ENCODE measurements around the gene SNX10. TPM values are rescaled to one million over a fixed set of nuclear protein-coding genes. Genes with fewer than 3 reads are reported as not detected.
"Not testable (repeated sequence)": the region's sequence is repeated elsewhere in the genome, so short reads cannot be mapped to it uniquely, and the experiment has no call there.

Gene SNX10
- total RNA-seq: 10 to 100 TPM; 28.1 to 35.5 TPM

GRCh38 chr7:26291699-26292538 lies at the start of gene SNX10:
Gene SNX10 (plus strand): TSS chr7:26291862. CDS start chr7:26346443, 54,581 bp downstream.
- Mint-ChIP-seq H3K9me3 (ENCODE audit: low read depth) (no peaks in the 10 kb centered on the region), H3K4me1 (peaks cover 33% of the 10 kb centered on the region), H3K36me3 (ENCODE audit: low read depth) (peaks cover 14% of the 10 kb centered on the region), H3K27me3 (no peaks in the 10 kb centered on the region), H3K27ac (peak within 1 kb of the TSS; percentile 84), H3K4me3 (peak within 1 kb of the TSS; percentile 85)
- intact Hi-C loops (cut with DNase I, micrococcal nuclease): loop anchor here (2.0 to 5.0 kb wide), 5 partner anchors 73 to 435 kb away; partner anchors contain the start of genes CBX3 (in 1 of the 2) and HNRNPA2B1 (in 1 of the 2)
- ATAC-seq (peak; percentile 68), DNase-seq (peak; percentile 81)
- ChIA-PET CTCF (interaction anchor here (0.7 to 1.1 kb wide), 3 partner anchors 95 to 244 kb away, joined by 3 to 4 read pairs (median 3); no protein-coding TSS in a partner anchor), POLR2A (interaction anchor here (0.6 to 1.5 kb wide), 4 partner anchors 11 to 92 kb away, joined by 3 to 4 read pairs (median 4); no protein-coding TSS in a partner anchor)

DNA sequence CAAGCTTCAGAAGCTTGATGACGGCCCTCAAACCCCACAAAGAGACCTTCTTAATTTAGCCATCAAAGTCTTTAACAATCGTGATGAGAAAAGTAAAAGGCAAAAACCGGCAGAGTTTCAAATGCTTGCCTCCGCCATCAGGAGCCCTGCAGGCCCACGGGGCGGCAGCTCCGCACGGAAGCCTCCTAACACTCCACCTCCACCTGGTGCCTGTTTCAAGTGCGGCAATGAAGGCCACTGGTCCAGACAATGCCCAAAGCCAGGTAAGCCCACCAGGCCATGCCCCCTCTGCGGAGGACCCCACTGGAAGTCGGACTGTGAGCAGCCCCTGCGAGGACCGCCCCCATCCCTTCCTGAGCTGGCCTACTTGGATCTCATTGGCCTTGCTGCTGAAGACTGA lies 46.5 kb upstream of the SNX10 start:
- POLR2A ChIA-PET: no interaction called here
- CTCF ChIA-PET: no interaction called here
- Mint-ChIP-seq H3K36me3 (ENCODE audit: low read depth) (no peaks in the 10 kb centered on the region), H3K4me3 (no peak overlapping the region), H3K4me1 (no peaks in the 10 kb centered on the region), H3K27ac (no peak overlapping the region), H3K9me3 (ENCODE audit: low read depth) (no peaks in the 10 kb centered on the region), H3K27me3 (no peaks in the 10 kb centered on the region)
- intact Hi-C loops (cut with DNase I, micrococcal nuclease): no loop called here
- DNase-seq (no peak), ATAC-seq (no peak)

GRCh38 chr7:26250239-26250638 lies 41.4 kb upstream of the SNX10 start:
- DNase-seq (no peak), ATAC-seq (no peak)
- H3K4me3 Mint-ChIP-seq: no peak overlapping the region
- intact Hi-C loops (cut with DNase I, micrococcal nuclease): no loop called here
- no peak overlapping the region for H3K27ac Mint-ChIP-seq
- H3K36me3 Mint-ChIP-seq (ENCODE audit: low read depth): no peaks in the 10 kb centered on the region
- H3K27me3 Mint-ChIP-seq: no peaks in the 10 kb centered on the region
- ChIA-PET CTCF (no interaction called here), POLR2A (no interaction called here)
- no peaks in the 10 kb centered on the region for H3K4me1 Mint-ChIP-seq
- H3K9me3 Mint-ChIP-seq (ENCODE audit: low read depth): no peaks in the 10 kb centered on the region

- DNase-seq; H3K9me3 Mint-ChIP-seq (ENCODE audit: low read depth); intact Hi-C loops (cut with DNase I, micrococcal nuclease); ATAC-seq; H3K4me3 Mint-ChIP-seq; H3K4me1 Mint-ChIP-seq; H3K27me3 Mint-ChIP-seq; POLR2A ChIA-PET; H3K27ac Mint-ChIP-seq; CTCF ChIA-PET; H3K36me3 Mint-ChIP-seq (ENCODE audit: low read depth): not testable (repeated sequence)
Measured at GRCh38 chr7:26261866-26262265, 29.8 kb upstream of the SNX10 start.

DNA sequence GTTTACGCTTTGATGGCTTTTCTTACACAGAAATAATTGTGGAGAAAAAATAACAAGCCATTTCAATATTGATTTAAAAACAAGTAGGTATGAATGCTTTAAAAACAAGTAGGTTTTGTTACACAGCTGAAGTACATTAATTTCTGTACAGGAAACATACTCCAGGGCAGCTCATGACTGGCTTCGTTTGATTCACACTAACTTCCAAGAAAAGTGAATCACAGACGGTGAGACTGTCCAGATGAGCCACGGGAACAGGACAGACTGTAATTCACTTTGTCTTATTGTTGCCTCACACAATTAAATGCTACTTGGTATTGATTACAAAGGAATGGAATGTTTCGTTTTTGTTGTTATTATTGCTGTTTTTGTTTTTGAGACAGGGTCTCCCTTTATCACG lies 26.6 kb upstream of the SNX10 start:
- Mint-ChIP-seq H3K36me3 (ENCODE audit: low read depth) (no peaks in the 10 kb centered on the region), H3K4me3 (no peak overlapping the region), H3K27ac (no peak overlapping the region), H3K27me3 (peaks cover 2% of the 10 kb centered on the region), H3K4me1 (peaks cover 2% of the 10 kb centered on the region), H3K9me3 (ENCODE audit: low read depth) (no peaks in the 10 kb centered on the region)
- CTCF ChIA-PET: interaction anchor here (1.4 to 1.5 kb wide), 2 partner anchors 14 to 16 kb away, joined by 4 to 7 read pairs; no protein-coding TSS in a partner anchor
- peak; percentile 92 for ATAC-seq
- POLR2A ChIA-PET: interaction anchor here (0.7 kb wide), 1 partner anchor 76 kb away, joined by 3 read pairs; no protein-coding TSS in a partner anchor
- intact Hi-C loops (cut with DNase I, micrococcal nuclease): no loop called here
- DNase-seq: peak; percentile 34

GRCh38 chr7:26265499-26266075 lies 26.1 kb upstream of the SNX10 start:
- DNase-seq (no peak), ATAC-seq (no peak)
- ChIA-PET CTCF (interaction anchor here (1.5 kb wide), 1 partner anchor 17 kb away, joined by 7 read pairs; no protein-coding TSS in a partner anchor), POLR2A (interaction anchor here (0.7 kb wide), 1 partner anchor 77 kb away, joined by 3 read pairs; no protein-coding TSS in a partner anchor)
- Mint-ChIP-seq H3K36me3 (ENCODE audit: low read depth) (no peaks in the 10 kb centered on the region), H3K27ac (no peak overlapping the region), H3K27me3 (peaks cover 2% of the 10 kb centered on the region), H3K4me3 (no peak overlapping the region), H3K4me1 (peaks cover 2% of the 10 kb centered on the region), H3K9me3 (ENCODE audit: low read depth) (no peaks in the 10 kb centered on the region)
- intact Hi-C loops (cut with DNase I, micrococcal nuclease): no loop called here

- no peak for DNase-seq
- ATAC-seq: no peak
- intact Hi-C loops (cut with DNase I, micrococcal nuclease): no loop called here
- Mint-ChIP-seq H3K9me3 (ENCODE audit: low read depth) (no peaks in the 10 kb centered on the region), H3K36me3 (ENCODE audit: low read depth) (no peaks in the 10 kb centered on the region), H3K27ac (no peak overlapping the region), H3K27me3 (peaks cover 2% of the 10 kb centered on the region), H3K4me3 (no peak overlapping the region), H3K4me1 (peaks cover 2% of the 10 kb centered on the region)
- CTCF ChIA-PET: no interaction called here
- POLR2A ChIA-PET: interaction anchor here (0.7 kb wide), 2 partner anchors 36 to 53 kb away, joined by 3 to 8 read pairs; no protein-coding TSS in a partner anchor
Measured at GRCh38 chr7:26267601-26268166, 24.0 kb upstream of the SNX10 start.

GRCh38 chr7:26275213-26275612 lies 16.4 kb upstream of the SNX10 start:
- CTCF ChIA-PET: interaction anchor here (1.1 kb wide), 1 partner anchor 382 kb away, joined by 3 read pairs; no protein-coding TSS in a partner anchor

DNA sequence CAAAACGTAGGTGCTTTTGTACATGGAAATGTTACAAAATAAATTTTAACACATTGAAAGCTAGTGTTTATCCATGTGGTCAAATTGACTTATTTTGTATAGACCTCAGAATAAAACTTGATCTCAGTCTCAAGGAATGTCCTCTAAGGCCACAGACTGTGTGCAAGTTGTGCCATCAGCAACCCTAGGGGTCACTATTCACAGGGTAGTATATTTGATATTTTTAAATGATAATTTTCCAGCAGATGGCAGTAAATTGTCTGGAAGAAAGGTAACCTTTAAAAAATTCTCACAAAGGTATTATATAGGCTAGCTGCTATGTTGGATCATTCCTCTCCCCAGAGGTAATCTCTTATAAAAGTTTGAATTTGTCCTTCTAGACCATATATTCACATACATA lies 12.9 kb upstream of the SNX10 start:
- Mint-ChIP-seq H3K4me3 (no peak overlapping the region), H3K27ac (no peak overlapping the region), H3K9me3 (ENCODE audit: low read depth) (no peaks in the 10 kb centered on the region), H3K4me1 (peaks cover 19% of the 10 kb centered on the region), H3K36me3 (ENCODE audit: low read depth) (no peaks in the 10 kb centered on the region), H3K27me3 (no peaks in the 10 kb centered on the region)
- ChIA-PET CTCF (interaction anchor here (1.0 kb wide), 2 partner anchors 14 to 86 kb away, joined by 3 to 4 read pairs; no protein-coding TSS in a partner anchor), POLR2A (no interaction called here)
- ATAC-seq: peak; percentile 25
- intact Hi-C loops (cut with DNase I, micrococcal nuclease): loop anchor here (1.0 kb wide), 2 partner anchors 16 to 87 kb away; no protein-coding TSS in a partner anchor
- no peak for DNase-seq

More at GRCh38 chr7:26275213-26275612, 16.4 kb upstream of the SNX10 start:
- H3K4me1 Mint-ChIP-seq: peaks cover 16% of the 10 kb centered on the region
- no peaks in the 10 kb centered on the region for H3K36me3 Mint-ChIP-seq (ENCODE audit: low read depth)
- ATAC-seq: no peak
- DNase-seq: no peak
- H3K9me3 Mint-ChIP-seq (ENCODE audit: low read depth): no peaks in the 10 kb centered on the region
- H3K27me3 Mint-ChIP-seq: no peaks in the 10 kb centered on the region
- H3K4me3 Mint-ChIP-seq: no peak overlapping the region
- no peak overlapping the region for H3K27ac Mint-ChIP-seq
- POLR2A ChIA-PET: no interaction called here
- intact Hi-C loops (cut with DNase I, micrococcal nuclease): no loop called here

- ChIA-PET CTCF (interaction anchor here (1.8 kb wide), 1 partner anchor 387 kb away, joined by 4 read pairs; no protein-coding TSS in a partner anchor), POLR2A (no interaction called here)
- intact Hi-C loops (cut with DNase I, micrococcal nuclease): loop anchor here (1.0 kb wide), 2 partner anchors 15 to 86 kb away; no protein-coding TSS in a partner anchor
- Mint-ChIP-seq H3K4me1 (peaks cover 19% of the 10 kb centered on the region), H3K27me3 (no peaks in the 10 kb centered on the region), H3K36me3 (ENCODE audit: low read depth) (no peaks in the 10 kb centered on the region), H3K4me3 (no peak overlapping the region), H3K27ac (peak overlapping the region; percentile 5), H3K9me3 (ENCODE audit: low read depth) (no peaks in the 10 kb centered on the region)
- DNase-seq (peak; percentile 55), ATAC-seq (peak; percentile 85)
Measured at GRCh38 chr7:26279405-26279804, 12.3 kb upstream of the SNX10 start.

DNA sequence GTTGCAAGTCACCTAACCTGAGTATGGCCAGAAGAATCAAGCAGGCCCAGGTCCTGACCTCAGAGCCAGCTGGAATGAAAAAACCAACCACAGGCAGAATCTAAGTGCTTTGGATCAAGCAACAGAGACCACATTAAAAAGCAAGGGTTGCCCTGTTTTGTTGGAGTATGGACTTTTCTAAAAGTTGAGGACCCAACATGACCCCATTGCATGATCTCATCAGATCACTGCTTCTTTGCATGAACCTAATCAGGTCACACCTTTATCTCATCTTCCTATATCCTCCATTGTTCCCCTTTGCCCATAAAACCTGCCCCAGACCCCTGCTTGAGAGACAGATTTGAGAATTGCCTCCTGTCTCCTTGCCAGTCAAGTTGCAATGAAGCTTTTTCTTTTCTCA lies 11.6 kb upstream of the SNX10 start:
- DNase-seq (no peak), ATAC-seq (no peak)
- Mint-ChIP-seq H3K36me3 (ENCODE audit: low read depth) (no peaks in the 10 kb centered on the region), H3K4me1 (peaks cover 19% of the 10 kb centered on the region), H3K4me3 (no peak overlapping the region), H3K27ac (no peak overlapping the region), H3K9me3 (ENCODE audit: low read depth) (no peaks in the 10 kb centered on the region), H3K27me3 (no peaks in the 10 kb centered on the region)
- ChIA-PET CTCF (interaction anchor here (1.1 to 1.8 kb wide), 2 partner anchors 90 to 387 kb away, joined by 4 to 5 read pairs; no protein-coding TSS in a partner anchor), POLR2A (interaction anchor here (1.3 kb wide), 1 partner anchor 11 kb away, joined by 4 read pairs; the partner anchor contains the start of gene SNX10)
- intact Hi-C loops (cut with DNase I, micrococcal nuclease): no loop called here
